Erythroblast (primary cell): Measurements from ENCODE around the gene CYFIP1.

ENCODE experiments used
- GATA1 ChIP-seq: IDR thresholded peaks from 2 replicates; pipeline ENCODE4 v1.6.1; 2011; ENCODE audit warnings: low read depth, mild to moderate bottlenecking, control low read depth, low read length, moderate library complexity
- POLR2A ChIP-seq: IDR thresholded peaks from 2 replicates; pipeline ENCODE4 v1.6.1; 2011; ENCODE audit warnings: mild to moderate bottlenecking, low read length

- TF ChIP-seq POLR2A = no peak
- TF ChIP-seq GATA1 = no peak
Measured at GRCh38 chr15:22902578-22902977, 77.6 kb downstream of the CYFIP1 start.
